HL-60 (cell line): ENCODE data around the gene AOPEP.

Experiments
- DNase-seq, 2 experiments: peaks; one replicate each; pipeline ENCODE4 v3.0.0-alpha.2; 2010 to 2020; ENCODE audit warnings: low read depth in 1 of 2, low spot score in 1 of 2
- H3K27ac ChIP-seq: fragments of 250-450 bp; sonication (Bioruptor Pico); replicated peaks from 2 replicates; pipeline ENCODE4 v1.5.1; 2020; ENCODE audit warnings: mild to moderate bottlenecking, moderate library complexity
- H3K27me3 ChIP-seq: fragments of 250-450 bp; sonication (Bioruptor Pico); 2 replicates; pipeline ENCODE4 v1.5.1; 2021; ENCODE audit warnings: mild to moderate bottlenecking, moderate library complexity; ENCODE audit not compliant: insufficient read depth, poor library complexity, severe bottlenecking
- H3K4me3 ChIP-seq: replicated peaks from 2 replicates; pipeline ENCODE4 v1.5.1; 2011; ENCODE audit warnings: mild to moderate bottlenecking, control low read depth, low read length; ENCODE audit not compliant: insufficient read depth
- GABPA ChIP-seq: IDR thresholded peaks from 2 replicates; pipeline ENCODE4 v1.6.1; 2012; ENCODE audit warnings: low read depth
- POLR2AphosphoS5 ChIP-seq: IDR thresholded peaks from 2 replicates; pipeline ENCODE4 v1.6.1; 2012; ENCODE audit warnings: low read depth
- SPI1 ChIP-seq: IDR thresholded peaks from 2 replicates; pipeline ENCODE4 v1.6.1; 2012; ENCODE audit warnings: low read depth, mild to moderate bottlenecking, borderline replicate concordance
- TF ChIP-seq, protein P1 (sequence below): IDR thresholded peaks from one replicate; pipeline ENCODE4 v1.5.1; 2011; ENCODE audit warnings: low read length, control low read depth, inconsistent platforms; ENCODE audit not compliant: insufficient read depth
- TF ChIP-seq, protein P2 (sequence below): IDR thresholded peaks from 2 replicates; pipeline ENCODE4 v1.6.1; 2012; ENCODE audit warnings: low read depth; ENCODE audit not compliant: insufficient replicate concordance

AOPEP gene

DNA sequence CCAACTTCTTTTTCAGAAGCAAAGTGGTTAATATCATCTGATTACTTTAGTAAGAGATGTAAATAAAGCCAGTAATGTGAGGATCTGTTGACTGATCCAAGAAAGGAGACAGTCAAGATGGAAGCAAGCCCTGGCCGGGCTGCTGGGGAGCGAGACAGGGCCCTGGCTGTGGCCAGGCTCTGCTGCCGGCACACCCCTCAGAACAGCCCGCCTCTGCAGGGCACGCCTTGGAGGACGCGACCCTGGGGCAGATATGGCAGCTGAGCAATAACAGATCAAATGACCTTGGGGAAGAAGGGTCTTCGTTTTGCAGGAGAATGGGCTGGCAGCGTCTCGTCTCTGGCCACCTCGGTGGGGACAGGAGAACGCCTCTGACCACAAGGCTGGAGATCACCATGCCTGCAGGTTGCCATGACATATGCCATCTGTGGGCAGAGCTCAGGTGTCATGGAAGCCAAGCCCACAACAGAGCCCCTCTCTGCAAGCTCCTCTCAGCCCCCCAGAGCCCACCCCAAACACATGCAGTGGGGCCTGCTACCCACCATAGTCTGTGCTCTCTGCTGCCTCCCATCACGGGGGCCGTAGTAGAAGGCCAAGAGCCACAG is 384.5 kb downstream of the AOPEP start:
- H3K27ac ChIP-seq = no peak overlapping the region
- H3K4me3 ChIP-seq = no peak overlapping the region
- TF ChIP-seq, protein P1, sequence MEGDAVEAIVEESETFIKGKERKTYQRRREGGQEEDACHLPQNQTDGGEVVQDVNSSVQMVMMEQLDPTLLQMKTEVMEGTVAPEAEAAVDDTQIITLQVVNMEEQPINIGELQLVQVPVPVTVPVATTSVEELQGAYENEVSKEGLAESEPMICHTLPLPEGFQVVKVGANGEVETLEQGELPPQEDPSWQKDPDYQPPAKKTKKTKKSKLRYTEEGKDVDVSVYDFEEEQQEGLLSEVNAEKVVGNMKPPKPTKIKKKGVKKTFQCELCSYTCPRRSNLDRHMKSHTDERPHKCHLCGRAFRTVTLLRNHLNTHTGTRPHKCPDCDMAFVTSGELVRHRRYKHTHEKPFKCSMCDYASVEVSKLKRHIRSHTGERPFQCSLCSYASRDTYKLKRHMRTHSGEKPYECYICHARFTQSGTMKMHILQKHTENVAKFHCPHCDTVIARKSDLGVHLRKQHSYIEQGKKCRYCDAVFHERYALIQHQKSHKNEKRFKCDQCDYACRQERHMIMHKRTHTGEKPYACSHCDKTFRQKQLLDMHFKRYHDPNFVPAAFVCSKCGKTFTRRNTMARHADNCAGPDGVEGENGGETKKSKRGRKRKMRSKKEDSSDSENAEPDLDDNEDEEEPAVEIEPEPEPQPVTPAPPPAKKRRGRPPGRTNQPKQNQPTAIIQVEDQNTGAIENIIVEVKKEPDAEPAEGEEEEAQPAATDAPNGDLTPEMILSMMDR = no peak
- no peak for TF ChIP-seq POLR2AphosphoS5
- TF ChIP-seq GABPA = no peak
- TF ChIP-seq SPI1 = no peak
- TF ChIP-seq, protein P2, sequence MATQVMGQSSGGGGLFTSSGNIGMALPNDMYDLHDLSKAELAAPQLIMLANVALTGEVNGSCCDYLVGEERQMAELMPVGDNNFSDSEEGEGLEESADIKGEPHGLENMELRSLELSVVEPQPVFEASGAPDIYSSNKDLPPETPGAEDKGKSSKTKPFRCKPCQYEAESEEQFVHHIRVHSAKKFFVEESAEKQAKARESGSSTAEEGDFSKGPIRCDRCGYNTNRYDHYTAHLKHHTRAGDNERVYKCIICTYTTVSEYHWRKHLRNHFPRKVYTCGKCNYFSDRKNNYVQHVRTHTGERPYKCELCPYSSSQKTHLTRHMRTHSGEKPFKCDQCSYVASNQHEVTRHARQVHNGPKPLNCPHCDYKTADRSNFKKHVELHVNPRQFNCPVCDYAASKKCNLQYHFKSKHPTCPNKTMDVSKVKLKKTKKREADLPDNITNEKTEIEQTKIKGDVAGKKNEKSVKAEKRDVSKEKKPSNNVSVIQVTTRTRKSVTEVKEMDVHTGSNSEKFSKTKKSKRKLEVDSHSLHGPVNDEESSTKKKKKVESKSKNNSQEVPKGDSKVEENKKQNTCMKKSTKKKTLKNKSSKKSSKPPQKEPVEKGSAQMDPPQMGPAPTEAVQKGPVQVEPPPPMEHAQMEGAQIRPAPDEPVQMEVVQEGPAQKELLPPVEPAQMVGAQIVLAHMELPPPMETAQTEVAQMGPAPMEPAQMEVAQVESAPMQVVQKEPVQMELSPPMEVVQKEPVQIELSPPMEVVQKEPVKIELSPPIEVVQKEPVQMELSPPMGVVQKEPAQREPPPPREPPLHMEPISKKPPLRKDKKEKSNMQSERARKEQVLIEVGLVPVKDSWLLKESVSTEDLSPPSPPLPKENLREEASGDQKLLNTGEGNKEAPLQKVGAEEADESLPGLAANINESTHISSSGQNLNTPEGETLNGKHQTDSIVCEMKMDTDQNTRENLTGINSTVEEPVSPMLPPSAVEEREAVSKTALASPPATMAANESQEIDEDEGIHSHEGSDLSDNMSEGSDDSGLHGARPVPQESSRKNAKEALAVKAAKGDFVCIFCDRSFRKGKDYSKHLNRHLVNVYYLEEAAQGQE = no peak
- H3K27me3 ChIP-seq = no peaks in the 10 kb centered on the region
- no peak for DNase-seq

DNA sequence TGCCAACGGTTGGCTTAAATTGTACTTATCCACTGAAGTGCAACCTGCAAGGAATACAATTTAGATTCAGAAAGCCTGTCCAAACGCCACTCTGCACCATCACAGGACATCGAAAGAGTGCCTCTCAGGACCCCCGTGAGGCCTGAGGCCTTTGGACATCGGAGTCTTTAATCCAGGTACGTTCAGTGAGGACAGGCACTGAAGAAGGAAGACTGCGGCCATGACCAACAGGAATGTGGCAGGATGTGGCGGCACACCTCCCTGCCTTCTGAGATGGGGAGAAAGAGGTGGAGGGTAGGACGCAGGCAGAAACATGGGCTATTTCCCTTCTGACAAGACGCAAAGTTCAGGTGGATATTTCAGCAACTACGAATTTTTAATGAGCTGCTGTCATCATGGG is 385.2 kb downstream of the AOPEP start:
- no peak overlapping the region for H3K4me3 ChIP-seq
- no peak overlapping the region for H3K27ac ChIP-seq
- H3K27me3 ChIP-seq = no peaks in the 10 kb centered on the region
- TF ChIP-seq, protein P1 = no peak
- TF ChIP-seq POLR2AphosphoS5 = no peak
- TF ChIP-seq, protein P2 = no peak
- TF ChIP-seq SPI1 = no peak
- TF ChIP-seq GABPA = no peak
- DNase-seq = no peak

DNA sequence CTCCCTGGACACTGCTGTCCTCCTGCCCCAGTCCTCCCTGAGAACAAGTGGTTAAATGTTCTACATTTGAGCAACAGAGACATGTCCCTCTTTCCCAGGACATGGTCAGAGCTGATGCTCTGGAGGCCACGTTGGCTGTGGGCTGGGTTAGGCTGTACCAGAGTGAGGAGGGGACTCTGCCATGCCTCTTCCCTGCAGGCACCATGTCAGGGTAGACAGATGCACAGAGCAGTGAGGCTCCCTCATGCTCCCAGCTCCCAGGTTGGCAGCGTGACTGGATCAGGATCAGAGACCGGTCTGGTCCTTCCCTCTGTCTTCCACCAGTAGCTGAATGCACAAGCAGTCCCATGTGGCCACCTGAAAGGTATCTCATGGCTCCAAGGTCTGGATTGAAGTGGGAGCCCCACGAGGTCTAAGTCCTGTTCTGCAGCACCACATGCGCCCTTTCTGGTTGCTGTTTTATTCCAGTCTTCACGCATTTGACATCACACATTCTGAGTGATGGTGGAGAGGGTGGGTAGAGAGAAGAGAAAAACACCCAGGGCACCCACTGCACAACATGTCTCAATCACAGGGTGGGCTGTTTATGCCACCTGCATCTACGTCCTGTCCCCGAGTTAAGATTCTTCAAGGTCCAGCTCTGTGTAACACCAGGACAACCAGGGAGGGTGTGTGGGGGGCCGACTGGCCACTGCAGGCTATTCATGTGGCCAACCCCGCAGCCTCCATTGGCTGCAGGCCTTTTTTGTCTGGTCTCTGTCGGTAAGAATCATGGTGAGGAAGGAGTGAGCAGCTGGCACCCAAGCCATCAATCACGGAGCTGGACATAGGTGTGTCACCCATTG is 386.2 kb downstream of the AOPEP start:
- no peak for TF ChIP-seq SPI1
- TF ChIP-seq, protein P1 = no peak
- no peak for TF ChIP-seq GABPA
- TF ChIP-seq POLR2AphosphoS5 = no peak
- TF ChIP-seq, protein P2 = no peak
- no peak for DNase-seq
- no peak overlapping the region for H3K4me3 ChIP-seq
- H3K27ac ChIP-seq = no peak overlapping the region
- H3K27me3 ChIP-seq = no peaks in the 10 kb centered on the region
